Testis (tissue), 3 donors: ENCODE results near the gene MYO1B. TPM values are rescaled to one million over a fixed set of nuclear protein-coding genes. Genes with fewer than 3 reads are reported as not detected.
A peak's percentile ranks its signal among the peaks of the same experiment; 100 is the strongest.

Source experiments
- DNase-seq: peaks from one replicate; pipeline ENCODE4 v3.0.0-alpha.2; 2019
- H3K27ac ChIP-seq, 2 donors: fragments of 200-600 bp; sonication (generic); one replicate each; pipeline ENCODE4 v1.5.1; 2019
- H3K27me3 ChIP-seq: fragments of 200-600 bp; sonication (generic); one replicate; pipeline ENCODE4 v1.5.1; 2019
- H3K36me3 ChIP-seq: fragments of 200-600 bp; sonication (generic); one replicate; pipeline ENCODE4 v1.5.1; 2017; ENCODE audit warnings: low read depth; ENCODE audit errors: missing control alignments
- H3K4me1 ChIP-seq: fragments of 200-600 bp; sonication (generic); one replicate; pipeline ENCODE4 v1.5.1; 2019
- H3K4me3 ChIP-seq, 2 donors: fragments of 200-600 bp; sonication (generic); one replicate each; pipeline ENCODE4 v1.5.1; 2017 to 2019
- H3K9me3 ChIP-seq: fragments of 200-600 bp; sonication (generic); one replicate; pipeline ENCODE4 v1.5.1; 2017
- CTCF ChIP-seq, 3 experiments: fragments of 450-650 bp in 2 of 3; fragments of 200-600 bp in 1 of 3; sonication (generic) in 1 of 3; IDR thresholded peaks; one replicate each; pipeline ENCODE4 v1.5.1; 2016 to 2019; ENCODE audit warnings: antibody characterized with exemption in 3 of 3, mild to moderate bottlenecking in 2 of 3, moderate library complexity in 1 of 3
- POLR2A ChIP-seq: fragments of 450-650 bp; IDR thresholded peaks from one replicate; pipeline ENCODE4 v1.6.1; 2017; ENCODE audit warnings: antibody characterized with exemption, mild to moderate bottlenecking, moderate library complexity
- WGBS, 2 donors: methylation state at CpG; one replicate each; pipeline ENCODE4 v1.1.5; 2018; 5-methylcytosine and 5-hydroxymethylcytosine counted together
- intact Hi-C: fragments of 100-400 bp; cut with DNase I; formaldehyde crosslinking; loops from one replicate; pipeline ENCODE4 v1.15.1; 2023; ENCODE audit warnings: low total_unique reads
- polyA plus RNA-seq: library from polyadenylated mRNA; stranded (reverse); fragments of 350-450 nt; fragmentation: Illumina TruSeq; extraction: RNeasy Lipid Tissue Mini Kit (QIAGEN cat#74804); gene quantifications from one replicate; pipeline ENCODE4 v1.2.3, GENCODE V29; 2014; ENCODE audit warnings: low read depth, low replicate concordance; ENCODE audit not compliant: insufficient read depth
- total RNA-seq, 2 donors: library from RNA; depleted of rRNA; stranded (reverse); fragments of >200 nt; gene quantifications; one replicate each; pipeline ENCODE4 v1.2.3, GENCODE V29; 2016

The MYO1B gene
- total and polyA plus RNA-seq, 3 donors from 2014 or later, result 14.5 to 30.8 (median 26.8) TPM

DNA sequence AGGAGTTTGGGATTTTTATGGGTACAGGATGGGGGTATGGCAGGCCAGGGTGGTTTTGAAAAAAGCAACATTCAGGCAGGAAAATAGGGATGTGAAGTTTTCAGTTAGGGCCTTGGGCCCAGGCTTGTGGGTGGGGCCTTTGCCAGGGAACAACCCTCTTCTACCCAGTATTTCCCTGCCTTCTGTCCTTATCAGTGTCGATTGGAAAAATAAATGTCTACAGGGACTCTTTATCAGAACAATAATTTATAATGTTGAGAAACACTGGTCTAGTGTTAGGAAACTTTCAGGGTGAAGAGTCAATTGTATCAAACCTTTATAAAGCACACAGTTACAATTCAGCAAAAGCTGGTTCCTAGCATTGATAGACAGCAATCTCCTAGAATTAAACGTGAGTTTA is 218.6 kb downstream of the MYO1B start:
- H3K4me3 ChIP-seq, result no peak overlapping the region
- TF ChIP-seq CTCF (IDR thresholded peaks at IDR 0.05), result no peak
- no peak for TF ChIP-seq POLR2A
- H3K36me3 ChIP-seq, result no peaks in the 10 kb centered on the region
- 56 to 66% methylated on average over 2 of the region's 2 CpGs for WGBS, 2 donors
- no peaks in the 10 kb centered on the region for H3K4me1 ChIP-seq
- no peak overlapping the region for H3K27ac ChIP-seq
- intact Hi-C loops, result no loop called here
- no peaks in the 10 kb centered on the region for H3K9me3 ChIP-seq
- no peak for DNase-seq
- no peaks in the 10 kb centered on the region for H3K27me3 ChIP-seq

- H3K9me3 ChIP-seq, result no peaks in the 10 kb centered on the region
- 68 to 73% methylated on average over 3 of the region's 3 CpGs for WGBS, 2 donors
- TF ChIP-seq POLR2A (no peak), CTCF (IDR thresholded peaks at IDR 0.05) (no peak)
- no peaks in the 10 kb centered on the region for H3K27me3 ChIP-seq
- H3K4me1 ChIP-seq, result no peaks in the 10 kb centered on the region
- H3K36me3 ChIP-seq, result no peaks in the 10 kb centered on the region
- H3K27ac ChIP-seq, result peak overlapping the region in 1 of 2 donors; percentile 22
- DNase-seq, result no peak
- H3K4me3 ChIP-seq, result no peak overlapping the region
- intact Hi-C loops, result no loop called here
These were observed 220.7 kb downstream of the MYO1B start for GRCh38 chr2:191465766-191466420.

GRCh38 chr2:191467113-191467512 is 221.9 kb downstream of the MYO1B start:
- no peak overlapping the region for H3K4me3 ChIP-seq
- DNase-seq, result no peak
- no peaks in the 10 kb centered on the region for H3K36me3 ChIP-seq
- no peaks in the 10 kb centered on the region for H3K27me3 ChIP-seq
- H3K4me1 ChIP-seq, result no peaks in the 10 kb centered on the region
- no peak for TF ChIP-seq CTCF (IDR thresholded peaks at IDR 0.05)
- no peak for TF ChIP-seq POLR2A
- no peak overlapping the region for H3K27ac ChIP-seq
- 71 to 95% methylated on average over 5 of the region's 5 CpGs for WGBS, 2 donors
- intact Hi-C loops, result no loop called here
- H3K9me3 ChIP-seq, result no peaks in the 10 kb centered on the region

GRCh38 chr2:191470306-191470705 is 225.1 kb downstream of the MYO1B start:
- no peaks in the 10 kb centered on the region for H3K36me3 ChIP-seq
- no peaks in the 10 kb centered on the region for H3K9me3 ChIP-seq
- intact Hi-C loops, result no loop called here

More at GRCh38 chr2:191470306-191470705, 225.1 kb downstream of the MYO1B start:
- DNase-seq, result no peak
- H3K4me3 ChIP-seq, result no peak overlapping the region
- no peak overlapping the region for H3K27ac ChIP-seq
- no peak for TF ChIP-seq POLR2A
- no peak for TF ChIP-seq CTCF (IDR thresholded peaks at IDR 0.05)
- no peaks in the 10 kb centered on the region for H3K4me1 ChIP-seq
- H3K27me3 ChIP-seq, result no peaks in the 10 kb centered on the region
